Stimulated activated CD4-positive, alpha-beta T cell treated with anti-CD3 and anti-CD28 coated beads, Interleukin-2, amount 100 ng/mL, for 4 hours (primary cell): ENCODE measurements around the gene PSMC4.
"Not testable (repeated sequence)": the region's sequence is repeated elsewhere in the genome, so short reads cannot be mapped to it uniquely, and the experiment has no call there.

Source experiments
- DNase-seq: peaks from one replicate; pipeline ENCODE4 v3.0.0-alpha.2; 2020; ENCODE audit warnings: low read depth

The PSMC4 gene

DNA sequence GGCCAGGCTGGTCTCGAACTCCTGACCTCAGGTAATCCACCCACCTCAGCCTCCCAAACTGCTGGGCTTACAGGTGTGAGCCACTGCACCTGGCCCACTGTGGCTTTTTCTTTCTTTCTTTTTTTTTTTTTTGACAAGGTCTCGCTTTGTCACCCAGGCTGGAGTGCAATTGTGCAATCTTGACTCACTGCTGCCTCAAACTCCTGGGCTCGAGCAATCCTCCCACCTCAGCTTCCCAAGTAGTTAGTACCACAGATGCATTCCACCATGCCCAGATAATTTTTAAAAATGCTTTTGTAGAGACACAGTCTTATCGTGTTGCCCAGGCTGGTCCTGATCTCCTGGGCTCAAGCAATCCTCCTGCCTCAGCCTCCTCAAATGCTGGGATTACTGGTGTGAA is 24.4 kb upstream of the PSMC4 start:
- DNase-seq, result no peak

DNA sequence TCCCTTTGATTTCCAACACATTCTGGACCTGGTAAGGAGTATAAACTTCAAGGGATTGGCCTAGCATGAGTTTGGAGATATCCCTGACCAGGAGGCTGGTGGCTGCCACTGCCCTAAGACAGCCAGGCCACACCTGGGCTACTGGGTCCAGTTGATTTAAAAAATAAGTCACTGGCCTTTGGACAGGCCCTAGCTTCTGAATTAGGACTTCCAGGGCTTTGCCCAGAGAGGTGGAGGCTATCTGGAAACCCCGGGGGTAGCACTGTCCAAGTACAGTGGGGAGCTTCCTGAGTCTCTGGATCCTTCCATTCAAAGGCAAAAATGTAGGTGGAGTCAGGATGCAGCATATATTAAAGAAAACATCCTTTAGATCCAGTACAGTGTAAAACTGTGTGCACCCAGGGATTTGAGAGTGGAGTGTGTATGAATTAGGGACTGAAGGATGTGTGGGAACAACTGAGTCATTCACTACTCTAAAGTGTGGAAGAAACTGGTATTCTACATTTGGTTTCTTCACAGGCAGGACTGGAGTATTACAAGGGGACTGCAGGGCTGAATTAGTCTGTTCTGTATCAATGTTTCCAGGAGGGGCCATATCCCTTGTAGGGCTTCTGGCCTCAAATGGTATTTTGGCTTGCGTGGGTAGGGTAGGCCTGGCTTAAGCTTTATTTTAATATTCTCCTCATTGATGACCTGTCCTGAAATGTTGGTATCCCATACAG is 21.8 kb upstream of the PSMC4 start:
- DNase-seq, result no peak

- DNase-seq, result no peak
These were observed 19.8 kb upstream of the PSMC4 start for GRCh38 chr19:39951065-39951650.

DNA sequence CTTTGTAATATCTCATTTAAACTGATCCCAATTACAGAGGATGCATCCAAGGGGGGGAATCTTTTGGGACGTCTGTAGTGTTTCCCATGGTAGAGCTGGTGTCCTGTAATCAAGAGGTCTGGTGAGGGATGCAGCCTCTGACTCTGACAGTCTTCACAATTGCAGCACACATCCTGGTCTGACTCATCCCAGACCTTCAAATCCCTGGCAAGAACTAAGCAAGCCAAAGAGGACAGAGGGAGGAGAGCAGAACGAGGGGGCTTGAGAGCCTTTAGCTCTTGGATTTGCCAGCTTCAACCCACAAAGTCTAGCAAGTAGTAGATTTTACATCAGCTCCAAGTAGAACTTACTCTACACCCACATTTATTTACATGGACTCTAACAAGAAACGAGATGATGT is 19.3 kb upstream of the PSMC4 start:
- no peak for DNase-seq

DNA sequence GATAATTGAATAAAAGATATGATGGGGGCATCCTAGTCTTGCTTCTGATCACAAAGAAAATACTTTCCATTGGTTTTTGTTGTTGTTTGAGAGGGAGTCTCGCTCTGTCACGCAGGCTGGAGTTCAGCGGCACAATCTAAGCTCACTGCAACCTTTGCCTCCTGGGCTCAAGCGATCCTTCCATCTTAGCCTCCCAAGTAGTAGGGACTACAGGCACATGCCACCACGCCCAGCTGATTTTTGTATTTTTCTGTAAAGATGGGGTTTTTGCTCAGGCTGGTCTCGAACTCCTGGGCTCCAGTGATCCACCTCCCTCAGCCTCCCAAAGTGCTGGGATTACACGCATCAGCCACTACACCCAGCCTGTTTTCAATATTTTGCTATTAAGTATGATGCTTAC is 17.1 kb upstream of the PSMC4 start:
- DNase-seq, result no peak

DNA sequence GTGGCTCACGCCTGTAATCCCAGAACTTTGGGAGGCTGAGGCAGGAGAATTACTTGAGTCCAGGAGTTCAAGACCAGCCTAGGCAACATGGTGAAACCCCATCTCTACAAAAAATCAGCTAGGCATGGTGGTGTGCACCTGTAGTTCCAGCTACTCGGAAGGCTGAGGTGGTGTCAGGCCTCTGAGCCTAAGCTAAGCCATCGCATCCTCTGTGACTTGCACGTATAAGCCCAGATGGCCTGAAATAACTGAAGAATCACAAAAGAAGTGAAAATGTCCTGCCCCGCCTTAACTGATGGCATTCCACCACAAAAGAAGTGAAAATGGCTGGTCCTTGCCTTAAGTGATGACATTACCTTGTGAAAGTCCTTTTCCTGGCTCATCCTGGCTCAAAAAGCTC is 13.1 kb upstream of the PSMC4 start:
- not testable (repeated sequence) for DNase-seq

DNA sequence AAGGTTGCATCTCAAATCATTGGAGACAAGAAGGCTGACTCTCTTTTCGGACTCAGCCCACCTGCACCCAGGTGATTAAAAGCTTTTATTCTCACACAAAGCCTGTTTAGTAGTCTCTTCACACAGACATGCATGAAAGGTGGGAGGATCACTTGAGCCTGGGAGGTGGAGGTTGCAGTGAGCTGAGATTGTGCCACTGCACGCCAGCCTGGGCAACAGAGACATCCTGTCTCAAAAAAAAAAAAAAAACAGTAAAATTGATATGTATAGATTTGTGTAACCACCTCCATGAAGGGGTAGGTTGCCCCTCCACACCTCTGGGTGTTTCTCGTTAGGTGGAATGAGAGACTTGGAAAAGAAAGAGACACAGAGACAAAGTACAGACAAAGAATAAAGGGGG is 12.0 kb upstream of the PSMC4 start:
- not testable (repeated sequence) for DNase-seq

GRCh38 chr19:39959407-39959806 is 11.6 kb upstream of the PSMC4 start:
- DNase-seq, result not testable (repeated sequence)

DNA sequence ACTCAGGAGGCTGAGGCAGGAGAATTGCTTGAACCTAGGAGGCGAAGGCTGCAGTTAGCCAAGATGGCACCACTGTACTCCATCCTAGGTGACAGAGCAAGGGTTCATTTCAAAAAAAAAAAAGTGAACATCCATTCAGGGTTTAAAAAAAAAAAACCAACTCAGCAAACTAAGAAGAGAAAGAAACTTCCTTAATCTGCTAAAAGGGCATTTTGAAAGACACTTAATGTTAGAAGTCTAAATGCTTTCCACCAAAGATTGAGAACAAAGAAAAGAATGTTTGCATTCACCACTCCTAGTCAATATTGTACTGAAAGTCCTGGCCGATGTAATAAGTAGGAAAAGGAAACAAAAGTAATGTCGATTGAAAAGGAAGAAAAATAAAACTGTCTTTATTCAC is 7.1 kb upstream of the PSMC4 start:
- no peak for DNase-seq

DNA sequence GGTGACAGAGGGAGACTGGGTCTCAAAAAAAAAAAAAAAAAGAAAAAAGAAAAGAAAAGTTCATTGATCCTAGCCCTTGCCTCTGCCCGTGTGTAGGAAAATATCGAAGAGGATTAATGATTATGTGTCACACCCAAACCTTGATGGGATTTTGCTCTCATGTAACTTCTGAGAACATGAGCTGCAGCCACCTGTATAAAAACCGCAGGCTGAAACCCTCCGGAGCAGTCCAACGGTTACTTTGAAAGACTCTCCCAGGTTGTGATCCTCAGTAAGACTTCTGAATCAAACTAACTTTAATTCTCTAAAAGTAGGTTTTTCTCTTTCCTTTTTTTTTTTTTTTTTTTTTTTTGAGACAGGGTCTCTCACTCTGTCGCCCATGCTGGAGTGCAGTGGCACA is 4.3 kb upstream of the PSMC4 start:
- DNase-seq, result no peak

DNA sequence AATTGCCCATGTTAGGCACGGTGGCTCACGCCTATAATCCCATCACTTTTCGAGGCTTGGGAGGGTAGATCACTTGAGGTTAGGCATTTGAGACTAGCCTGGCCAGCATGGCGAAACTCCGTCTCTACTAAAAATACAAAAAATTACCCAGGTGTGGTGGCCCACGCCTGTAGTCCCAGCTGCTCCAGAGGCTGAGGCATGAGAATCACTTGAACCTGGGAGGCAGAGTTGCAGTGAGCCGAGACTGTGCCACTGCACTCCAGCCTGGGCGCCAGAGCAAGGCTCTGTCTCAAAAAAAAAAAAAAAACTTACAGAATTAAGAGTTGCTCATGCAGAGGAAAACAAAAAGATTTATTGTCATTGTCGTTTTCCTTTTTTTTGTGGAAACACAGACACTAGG is 3.4 kb upstream of the PSMC4 start:
- DNase-seq, result no peak

GRCh38 chr19:39968789-39969188 is 2.2 kb upstream of the PSMC4 start:
- no peak for DNase-seq

DNA sequence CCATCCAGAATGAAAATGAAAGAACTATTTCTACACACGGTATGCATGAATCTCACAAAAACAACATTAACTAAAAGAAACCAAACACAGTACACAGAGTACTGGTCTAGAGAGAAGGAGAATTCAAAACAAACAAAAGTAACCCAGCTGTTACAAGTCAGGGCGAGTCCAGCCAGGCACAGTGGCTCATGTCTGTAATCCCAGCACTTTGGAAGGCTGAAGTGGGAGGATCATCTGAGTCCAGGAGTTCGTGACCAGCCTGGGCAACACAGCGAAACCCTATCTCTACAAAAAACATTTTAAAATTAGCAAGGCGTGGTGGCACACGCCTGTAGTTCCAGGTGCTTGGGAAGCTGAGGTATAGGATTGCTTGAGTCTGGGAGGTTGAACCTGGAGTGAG is 1.7 kb upstream of the PSMC4 start:
- no peak for DNase-seq

- no peak for DNase-seq
These were observed 1.1 kb upstream of the PSMC4 start for GRCh38 chr19:39969681-39970424.

DNA sequence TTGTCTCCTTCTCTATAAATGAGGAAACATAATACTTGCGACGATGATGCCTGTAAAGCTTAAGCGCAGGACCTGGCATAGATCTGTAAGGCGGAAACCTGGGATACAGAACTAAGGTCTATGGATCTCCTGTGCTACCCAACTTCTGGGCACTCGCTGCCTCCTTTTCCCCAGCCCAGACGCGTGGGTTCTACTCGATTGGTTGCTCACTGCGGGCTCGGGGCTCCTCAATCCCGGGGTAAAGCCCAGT is 615 bp upstream of the PSMC4 start:
- no peak for DNase-seq

GRCh38 chr19:39971380-39972035 is 543 bp downstream of the PSMC4 start:
- no peak for DNase-seq

- DNase-seq, result no peak
These were observed 3.6 kb downstream of the PSMC4 start for GRCh38 chr19:39974377-39975155.

DNA sequence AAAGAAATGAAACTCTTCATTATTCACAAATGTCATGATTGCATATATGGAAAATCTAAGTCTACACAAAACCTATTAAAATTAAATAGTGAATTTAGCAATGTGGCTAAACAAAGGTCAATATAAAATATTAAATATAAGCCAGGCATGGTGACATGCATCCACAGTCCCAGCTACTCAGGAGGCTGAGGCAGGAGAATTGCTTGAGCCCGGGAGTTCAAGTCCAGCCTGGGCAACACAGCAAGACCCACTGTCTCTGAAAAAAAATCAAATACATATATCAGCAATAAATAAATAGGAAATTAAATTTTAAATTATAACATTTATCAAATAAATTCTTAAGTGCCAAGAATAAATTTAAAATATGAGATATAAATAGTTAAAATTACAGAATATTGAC is 11.9 kb downstream of the PSMC4 start:
- DNase-seq, result no peak

- no peak for DNase-seq
These were observed 12.8 kb downstream of the PSMC4 start for GRCh38 chr19:39983695-39984300.

DNA sequence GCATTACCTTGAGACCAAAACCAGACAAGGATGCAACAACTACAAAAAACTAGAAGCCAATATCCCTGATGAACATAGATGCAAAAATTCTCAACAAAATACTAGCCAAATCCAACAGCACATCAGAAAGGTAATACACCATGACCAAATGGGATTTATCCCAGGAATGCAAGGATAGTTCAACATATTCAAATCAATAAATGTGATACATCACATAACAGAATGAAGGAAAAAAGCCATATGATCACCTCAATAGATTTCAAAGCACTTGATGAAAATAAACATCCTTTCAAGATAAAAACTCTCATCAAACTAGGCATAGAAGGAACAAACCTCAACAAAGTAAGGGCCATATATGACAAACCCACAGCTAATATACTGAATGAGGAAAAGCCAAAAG is 15.7 kb downstream of the PSMC4 start:
- no peak for DNase-seq

DNA sequence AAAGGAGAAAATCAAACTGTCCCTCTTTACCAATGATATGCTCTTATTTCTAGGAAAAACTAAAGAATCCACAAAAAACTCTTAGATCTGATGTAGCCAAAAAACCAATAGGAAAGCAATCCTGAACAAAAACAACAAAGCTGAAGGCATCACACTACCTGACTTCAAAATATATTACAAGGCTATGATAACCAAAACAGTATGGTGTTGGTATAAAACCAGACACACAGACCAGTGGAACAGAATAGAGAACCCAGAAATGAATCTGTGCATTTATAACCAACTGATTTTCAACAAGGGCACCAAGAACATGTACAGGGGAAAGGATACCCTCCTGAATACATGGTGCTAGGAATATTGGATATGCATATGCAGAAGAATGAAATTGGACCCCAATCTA is 16.2 kb downstream of the PSMC4 start:
- DNase-seq, result no peak

DNA sequence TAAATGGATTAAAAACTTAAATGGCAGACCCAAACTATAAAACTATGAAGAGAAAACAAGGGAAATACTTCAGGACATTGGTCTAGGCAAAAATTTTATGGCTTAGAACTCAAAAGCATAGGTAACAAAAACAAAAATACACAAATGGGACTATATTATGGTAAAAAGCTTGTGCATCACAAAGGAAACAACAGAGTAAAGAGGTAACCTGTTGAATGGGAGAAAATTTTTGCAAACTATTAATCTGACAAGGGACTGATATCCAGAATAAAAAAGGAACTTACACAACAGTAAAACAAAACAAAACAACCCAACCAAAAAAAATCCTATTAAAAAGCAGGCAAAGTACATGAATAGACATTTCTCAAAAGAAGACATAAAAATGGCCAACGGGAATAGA is 16.6 kb downstream of the PSMC4 start:
- no peak for DNase-seq
